Medulla oblongata (tissue), 1 donor: ENCODE data around the gene BCAS3.
A peak's percentile ranks its signal among the peaks of the same experiment; 100 is the strongest.

Source experiments
- DNase-seq: peaks from one replicate; pipeline ENCODE4 v3.0.0-alpha.2; 2015; ENCODE audit errors: extremely low spot score

Gene BCAS3

DNA sequence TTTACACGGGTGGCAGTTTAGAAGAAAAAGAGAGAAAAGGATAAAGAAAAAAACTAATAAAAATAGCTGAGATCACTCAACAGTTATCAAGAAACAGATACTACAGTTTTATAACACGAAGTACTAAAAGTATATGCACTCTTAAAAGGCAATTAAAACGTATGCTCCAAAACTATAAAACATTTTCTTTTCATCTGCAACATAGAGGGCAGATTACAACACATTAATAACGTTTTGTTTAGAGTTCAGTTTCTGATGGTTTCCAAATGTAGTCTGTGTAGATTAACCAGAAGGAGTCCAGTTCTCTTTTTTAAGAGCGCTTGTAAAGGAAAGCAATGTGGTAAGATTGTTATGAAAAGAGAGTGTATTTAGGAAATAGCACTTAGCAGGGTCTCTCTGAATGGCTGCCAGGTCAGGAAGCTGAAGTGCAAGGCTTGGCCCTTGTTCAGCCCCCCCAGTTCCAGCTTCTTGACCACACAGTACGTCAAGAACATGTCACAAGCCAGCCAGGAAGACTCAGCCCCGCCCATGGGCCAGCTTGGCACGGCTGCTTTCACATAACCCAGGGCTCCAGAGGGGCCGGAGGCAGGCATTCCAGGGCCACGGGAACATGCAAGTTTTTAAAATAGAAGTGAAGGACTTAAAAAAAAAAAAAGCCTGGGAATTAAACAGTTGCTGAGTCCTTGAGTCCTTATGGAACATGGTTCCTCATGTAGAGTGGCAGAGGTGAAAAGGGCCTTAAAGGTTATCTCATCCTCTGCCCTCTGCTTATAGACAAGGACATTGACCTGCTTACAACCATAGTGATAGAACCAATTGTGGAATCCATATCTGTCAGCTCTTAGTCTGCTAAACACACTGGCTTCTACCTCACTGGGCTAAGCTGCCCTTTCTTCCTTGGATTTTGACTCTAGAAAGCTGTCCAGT, 574.6 kb downstream of the BCAS3 start:
- peak; percentile 72 for DNase-seq

DNA sequence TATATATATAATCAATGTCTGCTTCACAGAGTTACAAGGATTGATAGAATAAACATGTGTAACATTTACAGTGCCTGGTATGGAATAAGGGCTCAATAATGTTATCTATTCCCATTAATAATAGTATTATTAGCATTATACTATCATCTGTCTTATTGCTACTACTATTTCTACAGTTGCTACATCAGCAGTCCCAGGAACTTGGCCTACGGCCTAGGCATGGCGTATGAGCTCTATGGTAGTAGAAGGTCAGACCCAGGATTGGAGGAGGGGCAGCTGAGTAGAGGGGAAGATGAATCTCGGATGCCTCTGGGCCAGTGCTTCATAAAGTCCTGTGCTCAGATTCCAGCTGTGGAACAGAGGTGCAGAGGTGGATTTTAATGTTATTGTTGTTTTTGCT, 575.7 kb downstream of the BCAS3 start:
- DNase-seq = no peak

DNA sequence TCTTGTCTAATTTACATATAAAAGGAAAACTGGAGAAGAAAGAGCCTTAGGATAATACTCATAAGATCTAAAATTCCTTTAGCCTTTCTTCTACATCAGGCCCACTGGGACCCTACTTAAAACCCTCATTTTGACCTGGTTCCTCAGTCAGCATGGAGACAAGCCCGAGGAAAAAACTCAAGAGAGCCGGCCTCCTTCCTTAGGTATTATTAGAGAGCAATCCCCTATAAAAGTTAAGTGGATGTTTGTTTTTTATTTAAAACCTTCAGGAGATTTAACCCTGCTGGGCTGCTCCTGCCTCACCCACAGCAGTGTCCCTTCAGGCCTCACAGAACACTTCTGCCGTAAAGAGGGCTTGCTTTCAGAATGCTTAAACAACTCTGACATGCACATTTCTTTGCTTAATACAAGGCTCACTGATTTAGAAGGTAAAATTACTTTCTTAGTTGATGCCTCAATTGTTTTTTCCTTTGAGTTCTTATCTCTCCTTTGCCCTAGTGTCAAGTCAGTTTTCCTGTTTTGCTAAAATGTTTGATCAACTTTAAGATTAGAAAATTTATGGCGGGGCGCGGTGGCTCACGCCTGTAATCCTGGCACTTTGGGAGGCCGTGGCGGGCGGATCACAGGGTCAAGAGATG, 576.4 kb downstream of the BCAS3 start:
- DNase-seq = no peak

DNA sequence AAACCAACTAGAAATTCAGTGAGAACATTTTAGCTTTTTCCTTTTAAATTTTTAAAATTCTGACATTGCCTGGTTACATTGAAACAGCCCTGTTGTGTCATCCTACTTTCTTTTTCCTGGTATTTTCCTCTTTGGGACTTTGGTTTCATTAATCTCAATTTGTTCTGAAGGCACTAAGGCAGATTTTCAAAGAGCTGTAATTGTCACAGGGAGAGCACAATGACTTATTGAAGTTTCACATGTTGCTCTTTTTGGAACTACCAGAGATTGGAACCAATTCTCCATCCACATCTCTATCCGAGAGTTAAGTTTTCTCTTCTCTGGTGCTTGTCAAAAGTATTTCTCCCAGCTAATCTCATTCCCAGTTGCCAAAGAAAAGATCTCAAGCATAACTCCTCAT, 577.3 kb downstream of the BCAS3 start:
- DNase-seq = peak; percentile 71

DNA sequence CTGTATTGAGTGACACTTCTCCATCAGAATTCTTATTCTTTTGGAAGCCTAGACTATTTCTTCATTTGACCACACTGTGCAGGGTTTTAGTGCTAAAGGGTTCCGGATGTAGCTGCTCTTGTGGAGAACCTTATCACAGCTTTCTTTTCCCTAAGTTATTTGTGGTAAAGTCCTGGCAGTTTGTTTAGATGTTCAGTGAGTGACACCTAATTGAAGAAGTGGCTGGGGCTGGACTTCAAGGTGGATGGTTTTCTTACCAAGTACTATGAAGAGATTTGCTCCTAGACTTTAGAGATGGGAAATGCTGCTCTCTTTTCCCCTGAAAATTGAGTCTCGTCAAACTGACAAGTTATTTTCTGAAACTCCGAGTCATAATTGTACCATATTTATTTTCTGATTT, 578.0 kb downstream of the BCAS3 start:
- DNase-seq = no peak

DNA sequence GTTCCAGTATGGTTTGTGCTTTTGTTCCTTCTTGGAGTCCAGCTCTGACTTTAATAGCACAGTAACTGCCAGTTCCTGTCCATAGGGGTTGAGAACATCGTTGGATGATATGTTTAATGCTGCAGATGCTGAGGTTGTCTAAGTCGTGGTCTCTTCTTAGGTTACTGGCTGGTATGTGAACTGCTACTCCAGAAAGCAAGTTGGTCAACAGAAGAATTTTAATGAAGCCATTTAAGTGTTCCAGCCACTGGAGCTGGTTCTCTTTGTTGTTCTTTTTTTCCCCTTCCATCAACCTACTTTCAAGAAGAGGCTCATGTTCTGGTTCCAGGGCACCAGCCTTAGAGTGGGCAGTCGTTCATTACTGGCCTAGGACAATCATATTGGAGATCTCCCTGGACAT, 581.7 kb downstream of the BCAS3 start:
- DNase-seq = no peak

DNA sequence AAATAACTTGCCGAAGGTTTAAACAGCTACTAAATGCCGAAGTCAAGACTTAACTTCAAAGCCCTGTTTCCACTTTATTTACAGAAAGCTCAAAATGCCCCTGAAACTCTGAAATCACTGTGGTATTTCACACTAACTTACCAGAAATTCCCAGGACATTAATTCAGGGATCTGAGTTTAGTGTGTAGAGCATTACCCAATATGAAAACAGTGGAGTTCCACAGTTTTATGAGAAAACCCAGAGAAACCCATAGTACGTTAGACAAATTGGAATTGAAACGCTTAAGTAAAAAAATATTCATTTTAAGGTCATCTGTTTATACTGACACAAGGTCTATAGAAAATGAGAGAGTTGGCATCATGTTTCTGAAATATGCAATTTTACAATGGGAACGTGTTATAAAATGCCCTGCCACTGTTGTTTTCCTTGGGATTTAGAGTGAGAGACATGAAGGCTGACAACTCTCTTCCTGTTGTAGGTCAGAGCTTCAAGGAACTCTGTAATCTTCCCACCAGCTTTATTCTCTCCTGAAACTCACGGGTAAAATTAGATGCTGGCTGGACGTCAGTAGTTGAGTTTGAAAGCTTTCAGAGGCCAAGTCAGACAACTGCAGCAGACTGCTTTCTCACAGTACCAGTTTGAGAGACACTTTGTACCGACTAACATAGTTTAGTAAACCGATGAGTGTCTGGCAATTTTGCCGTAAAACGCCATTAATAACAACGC, 582.6 kb downstream of the BCAS3 start:
- peak; percentile 37 for DNase-seq

DNA sequence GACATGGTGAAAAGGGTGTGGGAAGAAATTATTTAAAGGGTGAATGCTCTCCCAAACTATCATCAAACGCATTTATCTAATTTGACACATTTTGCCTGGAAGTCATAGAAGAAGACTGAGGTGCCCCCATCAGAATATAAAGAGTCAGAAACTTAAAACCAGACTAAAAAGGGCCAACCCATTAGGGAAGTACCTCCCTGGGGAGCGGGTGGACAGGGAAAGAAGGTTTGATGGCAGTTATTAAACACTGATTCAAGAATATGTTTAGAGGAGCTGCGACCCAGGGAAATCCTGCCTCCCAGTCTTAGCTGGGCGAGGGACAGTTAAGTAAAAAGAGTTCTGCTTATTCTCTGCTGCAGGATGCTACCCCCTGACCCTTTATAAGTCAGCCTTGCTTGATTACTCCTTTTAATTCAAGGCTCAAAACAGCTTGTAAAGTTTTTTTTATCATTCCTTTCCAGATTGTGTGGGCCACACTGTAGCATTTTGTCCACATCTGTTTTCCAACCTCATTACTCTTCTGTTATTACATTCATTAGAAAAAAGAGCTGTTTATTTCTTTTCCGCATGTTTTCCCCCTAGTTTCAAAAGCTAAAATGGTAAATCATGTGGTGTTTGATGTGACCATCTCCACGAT, 583.5 kb downstream of the BCAS3 start:
- DNase-seq = no peak

DNA sequence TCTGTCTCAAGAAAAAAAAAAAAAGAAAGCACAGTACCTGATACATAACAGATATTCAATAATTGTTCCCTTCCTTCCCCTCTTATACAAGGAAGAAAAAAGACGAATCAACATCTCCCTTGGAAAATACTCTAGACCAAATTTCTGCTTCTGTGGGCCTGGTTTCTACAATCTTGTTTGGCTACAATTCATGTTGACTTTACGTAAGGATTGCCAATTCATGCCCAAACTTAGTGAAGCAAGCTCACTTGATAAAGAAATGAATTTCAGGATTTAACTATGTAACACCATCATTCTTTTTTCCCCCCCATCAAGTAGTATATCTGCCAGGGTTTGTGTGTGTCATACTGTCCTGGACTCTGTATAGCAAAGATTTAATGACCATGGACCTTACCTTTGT, 587.7 kb downstream of the BCAS3 start:
- DNase-seq = no peak

DNA sequence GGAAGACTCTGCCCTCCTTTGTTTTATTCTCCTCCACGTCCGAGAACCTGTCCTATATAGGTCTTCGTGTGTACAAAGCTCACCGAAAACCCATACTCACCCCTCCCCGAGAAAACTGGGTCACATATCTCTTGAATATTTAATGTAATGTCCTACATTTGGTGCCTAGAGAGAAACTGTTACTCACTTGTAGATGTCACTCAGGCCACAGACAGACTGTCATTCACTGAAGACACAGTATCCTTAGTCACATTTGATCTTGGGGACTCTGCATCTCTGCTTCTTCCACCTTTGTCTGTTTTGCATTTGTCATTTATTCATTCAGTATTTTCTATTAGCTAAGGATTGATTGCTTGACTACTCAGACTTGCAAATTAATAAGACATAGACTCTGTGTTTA, 590.2 kb downstream of the BCAS3 start:
- no peak for DNase-seq

DNA sequence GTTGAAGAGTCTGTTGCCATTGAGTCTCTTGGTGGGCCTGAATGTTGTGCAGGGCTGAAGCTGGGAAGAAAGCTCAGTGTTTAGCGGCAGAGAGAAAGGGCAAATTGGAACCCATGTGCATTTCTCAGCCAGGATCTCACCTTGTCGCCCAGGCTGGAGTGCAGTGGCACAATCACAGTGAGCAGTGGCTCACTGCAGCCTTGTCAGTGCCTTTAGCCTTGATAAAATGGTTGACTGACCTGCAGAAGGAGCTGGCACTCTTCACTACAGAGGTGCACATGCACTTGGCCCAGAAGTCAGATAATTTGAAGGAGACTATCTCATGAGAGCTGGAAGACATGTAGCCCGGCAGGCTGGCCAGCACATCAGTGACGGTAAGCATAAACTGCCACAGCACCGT, 597.7 kb downstream of the BCAS3 start:
- no peak for DNase-seq

DNA sequence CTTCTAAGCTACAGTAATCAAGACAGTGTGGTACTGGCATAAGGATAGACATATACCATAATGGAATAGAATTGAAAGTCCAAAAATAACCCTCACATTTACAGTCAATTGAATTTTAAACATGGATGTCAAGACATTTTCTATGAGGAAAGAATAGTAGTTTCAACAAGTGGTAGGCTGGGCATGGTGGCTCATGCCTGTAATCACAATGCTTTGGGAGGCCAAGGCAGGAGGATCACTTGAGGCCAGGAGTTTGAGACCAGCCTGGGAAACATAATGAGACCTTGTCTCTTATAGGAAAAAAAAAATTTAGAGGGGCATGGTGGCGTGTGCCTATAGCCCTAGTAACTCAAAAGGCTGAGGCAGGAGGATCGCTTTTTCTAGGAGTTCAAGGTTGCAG, 599.2 kb downstream of the BCAS3 start:
- no peak for DNase-seq

DNA sequence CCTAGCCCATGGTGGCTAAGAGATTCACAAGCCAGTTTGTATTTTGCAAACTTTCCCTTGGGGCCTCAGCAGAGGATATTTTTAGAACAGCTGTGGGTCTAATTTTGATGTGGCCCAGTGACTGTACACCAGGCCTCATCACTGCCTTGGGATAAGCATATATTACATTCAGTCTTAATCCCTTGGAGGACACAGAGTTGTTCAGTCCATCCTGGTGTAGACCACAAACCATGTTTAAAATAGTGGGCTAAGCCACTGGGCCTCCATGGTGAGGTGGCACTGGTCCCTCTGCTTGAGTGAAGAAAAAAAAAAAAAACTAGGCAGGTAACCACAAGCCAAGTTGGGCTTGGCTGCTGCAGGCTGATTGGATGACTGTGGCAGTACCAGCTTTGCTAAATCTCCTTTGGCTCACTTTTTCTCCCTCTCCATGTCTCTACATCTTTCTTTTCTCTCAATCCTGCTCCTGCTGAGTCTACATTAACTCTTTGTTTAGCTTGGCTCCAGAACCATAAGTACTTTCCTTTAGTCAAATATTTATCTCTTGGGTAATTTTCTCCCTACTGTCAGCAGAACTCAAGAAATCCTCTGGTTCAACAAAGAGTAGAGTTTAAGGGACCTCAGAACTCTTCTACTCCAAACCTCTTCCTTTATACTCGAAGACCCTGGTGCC, 602.0 kb downstream of the BCAS3 start:
- DNase-seq = no peak

DNA sequence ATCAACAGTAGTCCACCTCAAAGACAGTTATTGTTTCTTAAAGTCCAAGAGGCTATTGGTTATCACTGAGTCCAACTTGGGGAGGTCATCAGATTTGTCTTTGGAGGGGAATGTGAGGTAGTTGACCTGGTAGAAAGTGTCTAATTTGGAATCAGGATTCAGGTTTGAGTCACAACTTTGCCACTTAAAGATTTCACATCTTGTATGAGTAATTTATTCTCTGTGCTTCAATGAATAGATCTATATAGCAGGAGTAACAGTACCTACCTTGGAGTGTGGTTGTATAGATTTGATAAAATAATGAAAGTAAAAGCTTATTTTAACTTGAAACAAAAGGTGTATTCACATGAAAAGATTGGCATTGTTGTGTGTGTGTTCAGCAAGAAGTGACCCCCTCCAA, 602.7 kb downstream of the BCAS3 start:
- no peak for DNase-seq

DNA sequence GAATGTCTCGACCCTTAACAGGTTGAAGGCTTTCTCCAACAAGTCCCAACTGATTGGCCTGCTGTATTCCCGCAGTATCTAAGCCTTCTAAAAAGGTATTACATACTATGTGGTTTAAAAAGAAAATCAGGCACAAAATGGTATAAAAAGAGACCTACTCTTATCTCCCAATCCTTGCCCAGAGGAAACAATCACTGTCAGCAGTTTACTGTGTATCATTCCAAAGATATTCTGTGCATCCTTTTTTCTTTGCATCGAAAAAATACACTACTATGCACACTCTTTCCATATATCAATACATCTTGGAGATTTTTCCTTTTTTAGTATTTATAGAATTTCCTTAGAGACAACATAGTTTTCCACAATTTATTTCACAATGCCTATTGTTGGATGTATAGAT, 603.2 kb downstream of the BCAS3 start:
- no peak for DNase-seq

DNA sequence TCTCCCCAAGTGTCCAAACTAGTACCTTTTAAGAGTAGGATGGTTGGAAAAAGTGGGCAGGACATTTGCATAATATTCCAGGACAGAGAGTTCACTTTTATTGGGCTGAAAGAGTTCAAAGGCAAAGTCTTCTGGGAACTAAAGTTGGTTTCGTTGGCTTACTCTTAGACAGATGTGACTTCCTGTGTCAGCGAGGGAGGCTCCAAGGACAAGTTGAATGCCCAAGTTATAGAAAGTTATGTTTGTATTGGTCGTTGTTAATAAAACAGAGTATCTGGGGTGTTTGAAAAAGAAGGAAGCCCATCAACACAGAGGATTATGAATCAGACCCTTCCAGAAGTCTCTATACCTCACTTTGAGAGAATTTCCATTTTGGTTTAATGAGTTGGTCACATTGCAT, 604.7 kb downstream of the BCAS3 start:
- no peak for DNase-seq

DNA sequence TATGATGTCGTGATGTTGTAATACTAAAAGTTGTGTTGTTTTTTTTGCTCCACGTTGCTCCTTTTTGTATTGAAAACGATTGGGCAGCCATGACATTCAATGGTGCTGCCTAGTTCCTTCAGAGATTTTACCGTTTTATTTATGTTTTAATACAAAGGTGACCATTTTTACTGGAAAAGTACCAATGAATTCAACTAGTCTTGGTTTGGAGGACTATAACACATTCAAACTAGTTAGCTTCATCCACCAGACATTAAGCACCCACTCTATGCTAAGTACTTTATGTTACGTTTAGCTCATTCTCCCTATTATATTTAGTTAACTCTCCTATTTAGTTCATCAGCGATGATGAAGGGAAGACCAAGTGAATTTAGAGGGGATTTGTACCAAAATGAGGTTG, 605.4 kb downstream of the BCAS3 start:
- DNase-seq = no peak

DNA sequence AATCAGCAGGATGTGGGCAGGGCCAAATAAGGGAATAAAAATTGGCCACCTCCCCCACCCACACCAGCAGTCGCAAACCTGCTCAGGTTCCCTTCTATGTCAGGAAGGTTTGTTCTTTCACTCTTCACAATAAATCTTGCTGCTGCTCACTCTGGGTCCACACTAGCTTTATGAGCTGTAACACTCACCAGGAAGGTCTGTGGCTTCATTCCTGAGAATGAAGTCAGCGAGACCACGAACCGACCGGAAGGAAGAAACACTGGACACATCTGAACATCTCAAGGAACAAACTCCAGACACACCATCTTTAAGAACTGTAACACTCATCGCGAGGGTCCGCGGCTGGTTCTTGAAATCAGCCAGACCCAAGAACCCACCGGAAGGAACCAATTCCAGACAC, 606.5 kb downstream of the BCAS3 start:
- no peak for DNase-seq

DNA sequence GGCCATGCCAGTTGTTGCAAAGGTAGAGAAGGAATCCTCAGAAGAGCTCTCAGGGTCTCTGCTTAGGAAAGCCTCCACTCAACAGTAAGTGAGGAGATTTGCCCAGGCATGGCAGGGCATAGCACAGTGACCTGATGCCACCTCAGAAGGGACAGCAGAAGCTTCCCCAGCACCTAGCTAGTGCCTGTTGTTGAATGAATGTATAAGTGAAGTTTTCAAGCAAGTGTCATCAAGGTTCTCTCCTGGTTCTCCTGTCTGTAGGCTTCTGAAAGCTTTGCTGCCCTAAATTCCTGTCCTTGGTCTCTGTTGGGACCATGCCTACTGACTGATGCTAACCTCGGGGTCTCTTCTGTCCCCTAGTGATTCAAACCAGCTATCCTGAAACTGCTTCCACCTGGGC, 607.1 kb downstream of the BCAS3 start:
- DNase-seq = no peak

DNA sequence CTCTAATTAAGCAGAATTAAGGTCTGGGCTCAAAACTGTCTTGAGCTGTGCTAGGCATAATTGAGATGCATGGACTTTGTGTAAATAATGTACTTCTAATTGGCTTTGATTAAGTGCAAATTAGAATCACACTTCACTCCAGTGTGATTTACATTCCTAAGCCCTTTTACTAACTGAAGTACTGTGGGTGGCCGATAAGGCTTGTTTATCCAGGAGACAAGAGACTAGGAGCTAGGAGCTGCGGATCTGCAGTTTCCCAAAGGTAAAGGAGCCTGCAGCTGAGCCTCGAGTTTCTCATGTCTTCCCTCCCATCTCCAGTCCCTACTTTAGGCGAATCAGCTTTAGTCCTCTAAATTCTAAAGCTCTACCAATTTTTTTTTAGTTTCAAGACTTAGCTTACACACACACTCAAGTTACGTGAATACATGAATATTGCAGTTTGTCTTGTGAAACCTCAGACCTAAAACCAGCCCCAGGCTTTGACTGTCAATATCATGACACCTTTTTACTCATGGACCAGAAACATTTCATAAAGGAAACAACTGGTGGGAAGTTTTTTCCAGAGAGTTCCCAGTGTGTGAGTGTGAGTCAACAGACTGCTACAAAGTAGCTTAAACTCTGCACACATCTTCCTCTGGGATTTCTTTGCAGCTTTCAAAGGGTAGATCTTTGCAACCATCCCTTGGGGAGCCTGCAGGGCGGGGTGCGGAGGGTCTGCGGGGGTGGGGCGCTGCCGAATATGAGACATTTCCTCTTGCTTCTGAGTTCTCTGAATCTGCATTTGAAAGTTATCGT, 608.1 kb downstream of the BCAS3 start:
- no peak for DNase-seq

DNA sequence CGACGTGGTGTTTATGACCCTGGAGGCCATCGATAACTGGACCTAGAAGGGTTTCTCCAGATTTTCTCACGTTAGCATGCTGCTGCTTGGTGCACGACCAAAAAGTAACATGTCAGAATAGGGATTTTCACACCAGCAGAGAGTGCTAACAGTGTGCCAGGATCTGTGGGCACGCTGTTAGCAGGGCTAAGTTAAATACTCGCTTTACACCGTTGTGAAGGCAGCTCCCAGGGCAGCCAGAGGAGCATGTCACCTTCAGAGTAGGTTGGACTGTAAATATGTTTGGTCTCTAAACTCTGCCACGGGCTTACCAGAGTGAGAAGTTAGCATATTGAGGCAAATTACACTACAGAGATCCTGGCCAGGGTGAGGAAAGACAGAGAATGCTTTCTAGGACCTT, 608.8 kb downstream of the BCAS3 start:
- DNase-seq = no peak
